PC-9 (cell line): ENCODE measurements around the gene SYF2.

Experiments used
- CTCF ChIP-seq: fragments of 200-600 bp; sonication (generic); conservative IDR thresholded peaks from 2 replicates; pipeline ENCODE4 v1.6.1; 2017; ENCODE audit warnings: mixed run types, antibody characterized with exemption, mild to moderate bottlenecking, moderate library complexity
- EZH2 ChIP-seq: fragments of 200-600 bp; sonication (generic); IDR thresholded peaks from 2 replicates; pipeline ENCODE4 v1.8.0; 2017; ENCODE audit warnings: antibody characterized with exemption, low read depth

- TF ChIP-seq CTCF (no peak), EZH2 (no peak)
Observed at GRCh38 chr1:25196830-25197229, 35.5 kb downstream of the SYF2 start.
